Breast epithelium (tissue), 4 donors: ENCODE measurements around the gene HPS3. TPM values are rescaled to one million over a fixed set of nuclear protein-coding genes. Genes with fewer than 3 reads are reported as not detected.

Source experiments
- DNase-seq, 2 donors: peaks; one replicate each; pipeline ENCODE4 v3.0.0-alpha.2; 2019; ENCODE audit warnings: low spot score in 2 of 2
- H3K27ac ChIP-seq, 2 donors: fragments of 200-600 bp; sonication (generic) in 1 of 2; one replicate each; pipeline ENCODE4 v1.5.1; 2016 to 2019; ENCODE audit warnings: mild to moderate bottlenecking in 1 of 2
- H3K27me3 ChIP-seq, 2 donors: fragments of 200-600 bp; sonication (generic) in 1 of 2; one replicate each; pipeline versions ENCODE4 v1.5.1 to v1.6.0; 2017 to 2019; ENCODE audit warnings: control low read depth in 1 of 2, mild to moderate bottlenecking in 1 of 2
- H3K36me3 ChIP-seq: fragments of 200-600 bp; one replicate; pipeline ENCODE4 v1.5.1; 2019
- H3K4me1 ChIP-seq, 2 donors: fragments of 200-600 bp; sonication (generic); one replicate each; pipeline ENCODE4 v1.5.1; 2016 to 2019; ENCODE audit warnings: control low read depth in 1 of 2
- H3K4me3 ChIP-seq, 3 donors: fragments of 200-600 bp; sonication (generic); 1 replicate in 2 of 3; 2 replicates in 1 of 3; pipeline ENCODE4 v1.5.1; 2016 to 2019; ENCODE audit warnings: mild to moderate bottlenecking in 3 of 3, moderate library complexity in 2 of 3
- H3K9me3 ChIP-seq, 2 donors: fragments of 200-600 bp; sonication (generic) in 1 of 2; one replicate each; pipeline ENCODE4 v1.5.1; 2016 to 2019; ENCODE audit warnings: control low read depth in 1 of 2
- POLR2A ChIP-seq: fragments of 450-650 bp; IDR thresholded peaks from one replicate; pipeline ENCODE4 v1.6.1; 2016; ENCODE audit warnings: antibody characterized with exemption, mild to moderate bottlenecking, moderate library complexity
- POLR2AphosphoS5 ChIP-seq, 3 donors: sonication (generic); formaldehyde crosslinking; IDR thresholded peaks; one replicate each; pipeline ENCODE4 v1.6.1; 2017; ENCODE audit warnings: antibody characterized with exemption in 3 of 3
- intact Hi-C: fragments of 100-400 bp; cut with DNase I; formaldehyde crosslinking; loops from one replicate; pipeline ENCODE4 v1.15.1; 2023; ENCODE audit warnings: low total_unique reads
- total RNA-seq, 3 donors: library from RNA; depleted of rRNA; stranded (reverse); fragments of >200 nt; gene quantifications; one replicate each; pipeline ENCODE4 v1.1.0, GENCODE V29; 2016
- TF ChIP-seq, protein P1 (sequence below), 3 donors: fragments of 450-650 bp; IDR thresholded peaks; one replicate each; pipeline ENCODE4 v1.5.1; 2016 to 2017; ENCODE audit warnings: antibody characterized with exemption in 3 of 3, mild to moderate bottlenecking in 3 of 3, moderate library complexity in 3 of 3

Gene HPS3
- total RNA-seq, 3 donors from 2014 or later, result 14.4 to 27.1 (median 26.2) TPM

GRCh38 chr3:149221783-149222517 lies 92.5 kb downstream of the HPS3 start, which contains the start of gene CP:
CP (minus strand) TSS chr3:149221829; CDS start chr3:149221792, 37 bp downstream.
- DNase-seq, result no peak
- Histone ChIP-seq H3K36me3 (no peaks in the 10 kb centered on the region), H3K27ac (no peak within 1 kb of the TSS), H3K9me3 (no peaks in the 10 kb centered on the region), H3K27me3 (no peaks in the 10 kb centered on the region), H3K4me1 (no peaks in the 10 kb centered on the region), H3K4me3 (peak within 1 kb of the TSS in 2 of 3 donors; percentile 3 to 5)
- intact Hi-C loops, result no loop called here
- TF ChIP-seq, protein P1, sequence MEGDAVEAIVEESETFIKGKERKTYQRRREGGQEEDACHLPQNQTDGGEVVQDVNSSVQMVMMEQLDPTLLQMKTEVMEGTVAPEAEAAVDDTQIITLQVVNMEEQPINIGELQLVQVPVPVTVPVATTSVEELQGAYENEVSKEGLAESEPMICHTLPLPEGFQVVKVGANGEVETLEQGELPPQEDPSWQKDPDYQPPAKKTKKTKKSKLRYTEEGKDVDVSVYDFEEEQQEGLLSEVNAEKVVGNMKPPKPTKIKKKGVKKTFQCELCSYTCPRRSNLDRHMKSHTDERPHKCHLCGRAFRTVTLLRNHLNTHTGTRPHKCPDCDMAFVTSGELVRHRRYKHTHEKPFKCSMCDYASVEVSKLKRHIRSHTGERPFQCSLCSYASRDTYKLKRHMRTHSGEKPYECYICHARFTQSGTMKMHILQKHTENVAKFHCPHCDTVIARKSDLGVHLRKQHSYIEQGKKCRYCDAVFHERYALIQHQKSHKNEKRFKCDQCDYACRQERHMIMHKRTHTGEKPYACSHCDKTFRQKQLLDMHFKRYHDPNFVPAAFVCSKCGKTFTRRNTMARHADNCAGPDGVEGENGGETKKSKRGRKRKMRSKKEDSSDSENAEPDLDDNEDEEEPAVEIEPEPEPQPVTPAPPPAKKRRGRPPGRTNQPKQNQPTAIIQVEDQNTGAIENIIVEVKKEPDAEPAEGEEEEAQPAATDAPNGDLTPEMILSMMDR (IDR thresholded peaks at IDR 0.05), result no peak
- TF ChIP-seq POLR2A (no peak), POLR2AphosphoS5 (IDR thresholded peaks at IDR 0.05) (no peak)

Other genes with a start within 250 kb of the HPS3 start
- 10 to 100 TPM; 25.8 to 36.1 (median 35.9) TPM for gene GYG1, start 138.1 kb upstream of the HPS3 start, total RNA-seq
- 10 to 100 TPM; 14.7 to 36.4 (median 22.6) TPM for gene HLTF, start 43.1 kb upstream of the HPS3 start, total RNA-seq
- gene CP, start 92.2 kb downstream of the HPS3 start, total RNA-seq, result 100 to 1,000 TPM in 1 of 3 donors, 10 to 100 TPM in 2; 25.9 to 225 (median 30.2) TPM
- gene TM4SF18, start 204.0 kb downstream of the HPS3 start, total RNA-seq, result 10 to 100 TPM in 2 of 3 donors, 1 to 10 TPM in 1; 7.2 to 43.8 (median 25.9) TPM
- gene TM4SF1, start 248.0 kb downstream of the HPS3 start, total RNA-seq, result 100 to 1,000 TPM in 2 of 3 donors, 10 to 100 TPM in 1; 48.5 to 559 (median 290) TPM